SK-N-SH (cell line): Measurements from ENCODE around the gene R3HDM4. TPM values are rescaled to one million over a fixed set of nuclear protein-coding genes. Genes with fewer than 3 reads are reported as not detected.

Experiments used
- CTCF ChIA-PET: fragments of 300-600, 350-600 bp; formaldehyde crosslinking; extraction: SDS; loops from one replicate; lab custom pipeline; 2021; lab: Yijun Ruan, JAX
- POLR2A ChIA-PET: fragments of 350-600 bp; sonication (Branson Sonifier 250); formaldehyde crosslinking; extraction: SDS; loops from one replicate; lab custom pipeline; 2020; ENCODE audit warnings: antibody characterized with exemption, inconsistent platforms; lab: Yijun Ruan, JAX
- DNase-seq: peaks from one replicate; pipeline ENCODE4 v3.0.0; 2012
- H2AFZ ChIP-seq: fragments of 200-600 bp; sonication (generic); 2 replicates; pipeline ENCODE4 v1.8.1; 2016; ENCODE audit warnings: antibody characterized with exemption, mild to moderate bottlenecking, low read depth
- H3F3A ChIP-seq: fragments of 200-600 bp; sonication (generic); replicated peaks from 2 replicates; pipeline ENCODE3; 2016; ENCODE audit warnings: antibody characterized with exemption, mild to moderate bottlenecking; ENCODE audit not compliant: insufficient read depth
- H3K27ac ChIP-seq, 2 experiments: fragments of 200-500 bp in 1 of 2; fragments of 200-600 bp in 1 of 2; sonication (Bioruptor generic) in 1 of 2; sonication (generic), shearing (Covaris generic) in 1 of 2; 2 replicates each; pipeline versions ENCODE4 v1.5.1 to v1.6.1; 2014 to 2016; ENCODE audit warnings: low read depth in 2 of 2, inconsistent platforms in 1 of 2, low read length in 1 of 2, mild to moderate bottlenecking in 1 of 2, mixed read lengths in 1 of 2
- H3K27me3 ChIP-seq: fragments of 200-600 bp; sonication (generic), shearing (Covaris generic); 2 replicates; pipeline ENCODE4 v1.6.1; 2016; ENCODE audit warnings: mixed run types; ENCODE audit not compliant: insufficient read depth
- H3K36me3 ChIP-seq, 2 experiments: fragments of 200-500 bp in 1 of 2; fragments of 200-600 bp in 1 of 2; sonication (Bioruptor generic) in 1 of 2; sonication (generic) in 1 of 2; replicated peaks in 1 of 2; 2 replicates each; pipeline versions ENCODE3 to v1.5.1; 2014 to 2016; ENCODE audit warnings: low read length in 1 of 2, mild to moderate bottlenecking in 1 of 2; ENCODE audit not compliant: insufficient read depth in 2 of 2, control insufficient read depth in 1 of 2
- H3K4me1 ChIP-seq, 2 experiments: fragments of 200-500 bp in 1 of 2; fragments of 200-600 bp in 1 of 2; sonication (Bioruptor generic) in 1 of 2; sonication (generic), shearing (Covaris generic) in 1 of 2; 2 replicates each; pipeline versions ENCODE4 v1.5.1 to v1.6.1; 2014 to 2016; ENCODE audit warnings: low read depth in 1 of 2, low read length in 1 of 2, mixed run types in 1 of 2; ENCODE audit not compliant: insufficient read depth in 2 of 2, control insufficient read depth in 1 of 2
- H3K4me2 ChIP-seq: fragments of 200-600 bp; sonication (generic), shearing (Covaris generic); 2 replicates; pipeline ENCODE4 v1.6.1; 2017; ENCODE audit warnings: mixed run types
- H3K4me3 ChIP-seq, 2 experiments: fragments of 200-500 bp in 1 of 2; fragments of 200-600 bp in 1 of 2; sonication (Bioruptor generic) in 1 of 2; sonication (generic), shearing (Covaris generic) in 1 of 2; 2 replicates each; pipeline versions ENCODE4 v1.5.1 to v1.8.1; 2014 to 2016; ENCODE audit warnings: low read depth in 2 of 2, inconsistent platforms in 1 of 2, low read length in 1 of 2, mild to moderate bottlenecking in 1 of 2, mixed read lengths in 1 of 2, moderate library complexity in 1 of 2
- H3K79me2 ChIP-seq: fragments of 200-600 bp; sonication (generic); 2 replicates; pipeline ENCODE4 v1.8.1; 2017; ENCODE audit warnings: mild to moderate bottlenecking; ENCODE audit not compliant: insufficient read depth
- H3K9ac ChIP-seq: fragments of 200-600 bp; sonication (generic); 2 replicates; pipeline ENCODE4 v1.6.1; 2017; ENCODE audit warnings: mixed run types
- H3K9me2 ChIP-seq: fragments of 200-600 bp; sonication (generic); 2 replicates; pipeline ENCODE4 v1.6.1; 2017; ENCODE audit warnings: mixed run types
- H3K9me3 ChIP-seq: fragments of 200-600 bp; sonication (generic); 2 replicates; pipeline ENCODE4 v1.6.1; 2017; ENCODE audit warnings: mixed run types, mild to moderate bottlenecking, moderate library complexity
- H4K20me1 ChIP-seq: fragments of 200-600 bp; sonication (generic); 2 replicates; pipeline ENCODE4 v1.6.1; 2017; ENCODE audit warnings: mild to moderate bottlenecking, mixed run types; ENCODE audit not compliant: insufficient read depth
- CTCF ChIP-seq: fragments of 200-600 bp; sonication (generic); IDR thresholded peaks from 2 replicates; pipeline ENCODE4 v1.6.1; 2017; ENCODE audit warnings: antibody characterized with exemption, mild to moderate bottlenecking, moderate library complexity
- ELF1 ChIP-seq: IDR thresholded peaks from 2 replicates; pipeline ENCODE4 v1.4.0; 2012
- FOXJ3 ChIP-seq: sonication (generic); formaldehyde crosslinking; IDR thresholded peaks from 2 replicates; pipeline ENCODE4 v1.5.1; 2020; ENCODE audit warnings: mild to moderate bottlenecking, missing genetic modification reagents
- GATA2 ChIP-seq: sonication (generic); formaldehyde crosslinking; IDR thresholded peaks from 2 replicates; pipeline ENCODE4 v1.5.0; 2020; ENCODE audit warnings: mild to moderate bottlenecking, missing genetic modification reagents
- IRF3 ChIP-seq: fragments of 150-350 bp; IDR thresholded peaks from 2 replicates; pipeline ENCODE4 v1.6.1; 2016; ENCODE audit warnings: mild to moderate bottlenecking, low read depth, low read length
- MEF2A ChIP-seq: IDR thresholded peaks from 2 replicates; pipeline ENCODE4 v1.4.0; 2012; ENCODE audit warnings: low read depth, borderline replicate concordance
- MXI1 ChIP-seq: IDR thresholded peaks from 2 replicates; pipeline ENCODE4 v1.6.1; 2012; ENCODE audit warnings: mild to moderate bottlenecking, low read depth, low read length, improper control_type of control experiment
- NFIC ChIP-seq: IDR thresholded peaks from 2 replicates; pipeline ENCODE4 v1.4.0; 2012; ENCODE audit warnings: borderline replicate concordance
- NRF1 ChIP-seq: IDR thresholded peaks from 2 replicates; pipeline ENCODE4 v1.6.1; 2012; ENCODE audit warnings: low read depth, mild to moderate bottlenecking, low read length
- PBX3 ChIP-seq: IDR thresholded peaks from 2 replicates; pipeline ENCODE4; 2012
- RAD21 ChIP-seq: IDR thresholded peaks from 2 replicates; pipeline ENCODE4 v1.6.1; 2012; ENCODE audit warnings: mild to moderate bottlenecking, low read length
- RCOR1 ChIP-seq: fragments of 150-350 bp; IDR thresholded peaks from 2 replicates; pipeline ENCODE4 v1.6.1; 2017; ENCODE audit warnings: antibody characterized with exemption, low read length
- RFX5 ChIP-seq: IDR thresholded peaks from 2 replicates; pipeline ENCODE4 v1.6.1; 2012; ENCODE audit warnings: mild to moderate bottlenecking, improper control_type of control experiment, low read length
- RXRA ChIP-seq: IDR thresholded peaks from 2 replicates; pipeline ENCODE4 v1.4.0; 2012; ENCODE audit warnings: low read depth, mild to moderate bottlenecking, borderline replicate concordance
- SMC3 ChIP-seq: IDR thresholded peaks from 2 replicates; pipeline ENCODE4 v1.6.1; 2012; ENCODE audit warnings: low read depth, low read length, improper control_type of control experiment
- TAF1 ChIP-seq: IDR thresholded peaks from 2 replicates; pipeline ENCODE4 v1.6.1; 2012; ENCODE audit warnings: low read depth, mild to moderate bottlenecking, low read length, moderate library complexity, borderline replicate concordance
- TEAD4 ChIP-seq: IDR thresholded peaks from 2 replicates; pipeline ENCODE4 v1.4.0; 2012; ENCODE audit warnings: mild to moderate bottlenecking, borderline replicate concordance; ENCODE audit not compliant: insufficient read depth
- USF1 ChIP-seq: IDR thresholded peaks from 2 replicates; pipeline ENCODE4 v1.4.0; 2012; ENCODE audit warnings: low read depth, borderline replicate concordance
- YY1 ChIP-seq: IDR thresholded peaks from 2 replicates; pipeline ENCODE4 v1.4.0; 2012; ENCODE audit warnings: low read depth, mild to moderate bottlenecking
- WGBS: methylation state at CpG from one replicate; pipeline ENCODE4 v1.1.6; 2017; ENCODE audit warnings: low lambda C conversion rate; 5-methylcytosine and 5-hydroxymethylcytosine counted together
- polyA plus RNA-seq, 3 experiments: library from polyadenylated mRNA; depleted of rRNA; stranded (reverse); fragments of >200 nt; gene quantifications; 2 replicates each; pipeline ENCODE4 v1.2.3, GENCODE V29; 2012

R3HDM4 gene
- polyA plus RNA-seq, 1 of the 3 experiments (the other 2 are of a cell fraction) = 39.2 TPM

- H3K27me3 ChIP-seq = peaks cover 11% of the 10 kb centered on the region
- ChIA-PET POLR2A (interaction anchor here (1.0 kb wide), 1 partner anchor 59 kb away, joined by 5 read pairs; the partner anchor contains the start of gene WDR18), CTCF (interaction anchor here (0.9 to 11.2 kb wide), 3 partner anchors 58 to 67 kb away, joined by 3 to 161 read pairs (median 44); partner anchors contain the start of genes CFD and WDR18)
- no peaks in the 10 kb centered on the region for H3K9me2 ChIP-seq
- peak; percentile 53; the same call in 1 of the 2 replicates for TF ChIP-seq RCOR1
- 0 out of 2 replicates have a peak, but pooled peaks have one; percentile 51 for TF ChIP-seq USF1
- no peak for TF ChIP-seq NRF1
- peaks cover 0 to 9% of the 10 kb centered on the region in 2 experiments for H3K36me3 ChIP-seq
- peak overlapping the region; percentile 86 to 91 for H3K4me3 ChIP-seq
- H3K79me2 ChIP-seq = peaks cover 30% of the 10 kb centered on the region
- H3K4me1 ChIP-seq = peaks cover 7 to 20% of the 10 kb centered on the region in 2 experiments; a peak in 1 of 4 replicates
- H3K9ac ChIP-seq = peak overlapping the region; percentile 73
- H3K27ac ChIP-seq = peak overlapping the region; percentile 54 to 85
- peaks cover 21% of the 10 kb centered on the region for H3F3A ChIP-seq
- 7% methylated on average over 10 of the region's 39 CpGs for WGBS
- DNase-seq = no peak
- no peaks in the 10 kb centered on the region for H3K9me3 ChIP-seq
- no peaks in the 10 kb centered on the region for H4K20me1 ChIP-seq
- H3K4me2 ChIP-seq = peak overlapping the region; percentile 95
- peak overlapping the region; percentile 95 for H2AFZ ChIP-seq
Measured at GRCh38 chr19:925087-925525, 12.1 kb upstream of the R3HDM4 start.

- Histone ChIP-seq H3K4me3 (peak overlapping the region; percentile 86 to 91), H3K4me2 (peak overlapping the region; percentile 95), H3K36me3 (peaks cover 0 to 5% of the 10 kb centered on the region in 2 experiments), H3K27me3 (peaks cover 13% of the 10 kb centered on the region), H3F3A (peaks cover 16% of the 10 kb centered on the region), H2AFZ (peak overlapping the region; percentile 95; the same call in 1 of the 2 replicates), H3K9me2 (no peaks in the 10 kb centered on the region), H4K20me1 (no peaks in the 10 kb centered on the region), H3K79me2 (peaks cover 30% of the 10 kb centered on the region), H3K9ac (peak overlapping the region; percentile 73), H3K4me1 (peaks cover 7 to 21% of the 10 kb centered on the region in 2 experiments; a peak in 1 of 4 replicates), H3K27ac (peak overlapping the region in 1 of 2 experiments; percentile 85; a peak in 1 of 4 replicates), H3K9me3 (no peaks in the 10 kb centered on the region)
- no peak for DNase-seq
- ChIA-PET CTCF (interaction anchor here (0.8 to 11.2 kb wide), 6 partner anchors 59 to 154 kb away, joined by 3 to 161 read pairs (median 14); partner anchors contain the start of genes CFD and WDR18), POLR2A (interaction anchor here (1.0 kb wide), 1 partner anchor 59 kb away, joined by 5 read pairs; the partner anchor contains the start of gene WDR18)
- WGBS = 47% methylated on average over 22 of the region's 31 CpGs
- no peak for TF ChIP-seq RCOR1
- no peak for TF ChIP-seq RXRA
- TF ChIP-seq CTCF = no peak
- TF ChIP-seq ELF1 = no peak
- no peak for TF ChIP-seq YY1
- TF ChIP-seq FOXJ3 (CRISPR knock-in tag) = no peak
- no peak for TF ChIP-seq USF1
- no peak for TF ChIP-seq SMC3
- no peak for TF ChIP-seq RAD21
- TF ChIP-seq TAF1 = no peak
- no peak for TF ChIP-seq IRF3
- TF ChIP-seq NFIC = no peak
- no peak for TF ChIP-seq TEAD4
- TF ChIP-seq MXI1 = no peak
- no peak for TF ChIP-seq PBX3
- no peak for TF ChIP-seq GATA2 (CRISPR knock-in tag)
- TF ChIP-seq RFX5 = no peak
- no peak for TF ChIP-seq MEF2A
Measured at GRCh38 chr19:924553-925086, 11.6 kb upstream of the R3HDM4 start.
